NT2/D1 (cell line): ENCODE results near the gene TMEM209.

ENCODE experiments used
- YY1 ChIP-seq: IDR thresholded peaks from 2 replicates; pipeline ENCODE4 v1.6.1; 2011; ENCODE audit not compliant: insufficient read length, insufficient read depth
- ZNF274 ChIP-seq: IDR thresholded peaks from 2 replicates; pipeline ENCODE4 v1.6.1; 2011; ENCODE audit warnings: mild to moderate bottlenecking, low read depth, low read length

DNA sequence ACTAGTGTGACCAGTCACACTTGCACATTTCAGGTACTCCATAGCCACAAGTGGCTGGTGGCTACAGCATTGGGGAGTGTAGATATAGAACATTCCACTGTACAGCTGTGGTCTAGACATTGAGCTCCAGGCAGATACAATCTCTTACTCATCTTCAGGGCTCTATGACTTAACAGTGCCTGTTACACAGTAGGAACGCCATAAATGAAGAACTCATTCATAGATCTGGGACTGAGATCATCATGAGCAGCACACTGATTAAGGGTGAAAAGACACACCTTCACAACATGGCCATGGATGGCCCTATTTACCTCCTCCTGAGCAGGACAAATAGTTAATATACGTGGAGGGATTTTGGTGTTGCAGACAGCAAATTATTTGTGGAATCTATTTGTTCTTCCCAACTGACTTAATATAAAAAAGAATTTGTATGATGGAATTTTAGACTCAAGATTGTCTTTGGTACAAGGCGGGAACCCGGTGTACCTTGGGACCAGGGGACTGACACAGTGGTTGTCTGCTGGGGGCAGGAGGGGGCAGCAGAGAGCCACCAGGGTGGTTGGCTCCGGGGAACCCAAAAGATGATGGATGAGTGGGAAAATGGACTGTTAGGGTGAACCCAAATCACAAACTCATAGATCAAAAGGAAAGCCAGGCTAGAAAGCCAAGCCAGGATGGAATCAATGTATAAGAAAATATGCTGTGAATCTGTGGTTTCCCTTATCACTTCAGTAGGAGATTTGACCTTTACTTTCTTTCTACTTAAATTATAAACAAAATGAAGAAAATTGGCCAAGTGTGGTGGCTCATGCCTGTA lies 37.2 kb upstream of the TMEM209 start:
- TF ChIP-seq ZNF274 (no peak), YY1 (no peak)
